ENCODE data around the gene BUD31.

DNA sequence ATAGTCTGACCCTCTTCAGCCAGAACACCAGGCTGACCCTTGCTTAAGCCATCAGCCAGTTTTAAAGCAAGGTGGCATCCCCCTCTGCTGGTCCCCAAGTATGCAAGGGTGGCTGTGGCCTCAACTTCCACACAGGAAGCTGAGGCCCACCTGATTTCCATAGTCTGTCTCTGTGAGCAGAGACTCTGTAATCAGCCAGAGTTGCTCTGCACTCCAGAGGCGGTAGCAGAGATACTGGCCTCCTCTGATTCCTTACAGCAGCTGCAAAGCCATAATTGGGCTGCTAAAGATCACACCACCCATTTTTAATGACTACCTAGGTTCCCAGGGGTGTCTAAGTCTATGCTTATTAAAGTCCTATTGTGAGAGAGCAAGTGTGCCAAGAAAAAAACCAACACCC, 2.2 kb upstream of the BUD31 start:
- TF ChIP-seq GATA2 (IDR thresholded peaks at IDR 0.05; ENCODE audit: low read depth, low read length) (no peak), GATA3 (IDR thresholded peaks at IDR 0.05; ENCODE audit: low read depth, low read length) (no peak)

All from SH-SY5Y (cell line).